ENCODE data around the gene VAPA. TPM values are rescaled to one million over a fixed set of nuclear protein-coding genes. Genes with fewer than 3 reads are reported as not detected.
A peak's percentile ranks its signal among the peaks of the same experiment; 100 is the strongest.

VAPA gene
- total and polyA plus RNA-seq, 2 of the 4 experiments (the other 2 are of a cell fraction) = 199 to 206 TPM

GRCh38 chr18:9874728-9875127 is 39.1 kb upstream of the VAPA start:
- no peak overlapping the region for H2AK5ac ChIP-seq (ENCODE audit: low read depth, low read length)
- in situ Hi-C loops (cut with MboI; ENCODE audit: low sequenced_read_pairs) = no loop called here
- intact Hi-C loops (cut with micrococcal nuclease) = loop anchor here (10.0 kb wide), 1 partner anchor 60 kb away; no protein-coding TSS in a partner anchor
- no peaks in the 10 kb centered on the region for H3K9me3 ChIP-seq (ENCODE audit: control insufficient read depth, insufficient read depth, low read length)
- H2BK5ac ChIP-seq (ENCODE audit: low read depth, low read length, poor library complexity, severe bottlenecking) = no peak overlapping the region
- DNase-seq (peak; percentile 51), ATAC-seq (ENCODE audit: low read depth) (no peak)
- WGBS, 2 experiments (ENCODE audit: extremely low coverage in 2 of 2, insufficient read length in 1 of 2) = no CpG with 5 or more reads among the region's 1 CpG
- no peak overlapping the region for H3K27ac ChIP-seq (ENCODE audit: insufficient read depth, low read length)
- no peak overlapping the region for H2AFZ ChIP-seq (replicated peaks; ENCODE audit: low read length, poor library complexity)
- no peaks in the 10 kb centered on the region for H4K20me1 ChIP-seq (ENCODE audit: insufficient read depth, low read length)
- H3K36me3 ChIP-seq (ENCODE audit: control insufficient read depth, insufficient read depth, low read length) = no peaks in the 10 kb centered on the region
- H3K14ac ChIP-seq (replicated peaks; ENCODE audit: low read depth, low read length) = no peak overlapping the region
- no peak overlapping the region for H3K4ac ChIP-seq (ENCODE audit: low read depth, low read length)
- no peak overlapping the region for H4K91ac ChIP-seq (ENCODE audit: insufficient read depth, low read depth, low read length)
- no peaks in the 10 kb centered on the region for H3K79me1 ChIP-seq (ENCODE audit: low read depth in 1 of 2, low read length in 2 of 2)
- no peak overlapping the region for H3K9ac ChIP-seq (ENCODE audit: low read depth, low read length)
- dilution Hi-C loops (cut with HindIII; ENCODE audit: low sequenced_read_pairs, unreplicated experiment) = no loop called here
- BruUV-seq (replicated peaks) = no TSS peak
- peaks cover 14% of the 10 kb centered on the region for H3K4me1 ChIP-seq (ENCODE audit: control insufficient read depth, insufficient read depth, low read length)
- H3K27me3 ChIP-seq (ENCODE audit: control insufficient read depth, insufficient read depth, low read length) = no peaks in the 10 kb centered on the region
- H4K5ac ChIP-seq (ENCODE audit: low read depth, low read length) = no peak overlapping the region; the same call in 1 of the 2 replicates
- H3K56ac ChIP-seq (ENCODE audit: extremely low read depth, insufficient read depth, low read length) = no peak overlapping the region
- peak overlapping the region; percentile 81; the same call in 1 of the 3 replicates for H2BK15ac ChIP-seq (ENCODE audit: low read depth, low read length)
- H2BK120ac ChIP-seq (ENCODE audit: low read depth, low read length) = peak overlapping the region; percentile 78; the same call in 1 of the 2 replicates
- H4K8ac ChIP-seq (ENCODE audit: low read depth in 2 of 2, low read length in 2 of 2) = no peak overlapping the region
- H3K9me1 ChIP-seq (ENCODE audit: insufficient read depth, low read length) = peaks cover 8% of the 10 kb centered on the region
- no peak overlapping the region for H2BK20ac ChIP-seq (ENCODE audit: low read depth, low read length)
- TF ChIP-seq CEBPB (IDR thresholded peaks at IDR 0.05; ENCODE audit: low read depth, low read length) (no peak), RAD21 (IDR thresholded peaks at IDR 0.05; ENCODE audit: low read length) (no peak), CHD1 (IDR thresholded peaks at IDR 0.05; ENCODE audit: low read depth, low read length) (no peak)
- POLR2A ChIA-PET (ENCODE audit: unreplicated experiment) = no interaction called here
- H2AK9ac ChIP-seq (replicated peaks; ENCODE audit: low read depth, low read length, poor library complexity) = no peak overlapping the region
- CTCF ChIA-PET = no interaction called here
- H3K4me3 ChIP-seq (ENCODE audit: insufficient read depth, low read depth, low read length) = no peak overlapping the region
- H3K4me2 ChIP-seq (ENCODE audit: low read depth, low read length) = no peak overlapping the region
- no peak overlapping the region for H3K23ac ChIP-seq (ENCODE audit: low read depth, low read length)
- no peak overlapping the region for H3K18ac ChIP-seq (ENCODE audit: low read depth, low read length)

Data from IMR-90 (cell line).